MM.1S (cell line): ENCODE data around the gene TMEM175.

Experiments used
- DNase-seq: peaks from one replicate; pipeline ENCODE4 v3.0.0-alpha.2; 2015
- H2AFZ ChIP-seq: fragments of 300-600 bp; sonication (generic); 2 replicates; pipeline ENCODE4 v1.6.0; 2016; ENCODE audit warnings: antibody characterized with exemption, low read length
- H3F3A ChIP-seq: fragments of 300-600 bp; sonication (generic); 2 replicates; pipeline ENCODE4 v1.6.1; 2016; ENCODE audit warnings: mild to moderate bottlenecking, antibody characterized with exemption, low read length, moderate library complexity, mixed read lengths; ENCODE audit not compliant: insufficient read depth
- H3K27ac ChIP-seq: fragments of 300-600 bp; sonication (generic); 2 replicates; pipeline ENCODE4 v1.5.1; 2016; ENCODE audit warnings: mild to moderate bottlenecking, low read length
- H3K27me3 ChIP-seq: fragments of 300-600 bp; sonication (generic); replicated peaks from 2 replicates; pipeline ENCODE4 v1.6.0; 2016; ENCODE audit warnings: low read length; ENCODE audit not compliant: insufficient read depth
- H3K36me3 ChIP-seq: fragments of 300-600 bp; sonication (generic); replicated peaks from 2 replicates; pipeline ENCODE4 v1.6.1; 2016; ENCODE audit warnings: mild to moderate bottlenecking, low read length, mixed read lengths; ENCODE audit not compliant: insufficient read depth
- H3K4me1 ChIP-seq: fragments of 300-600 bp; sonication (generic); 2 replicates; pipeline ENCODE4 v1.6.1; 2016; ENCODE audit warnings: low read length, mixed read lengths
- H3K4me2 ChIP-seq: fragments of 300-600 bp; sonication (generic); 2 replicates; pipeline ENCODE4 v1.6.0; 2016; ENCODE audit warnings: low read depth, low read length
- H3K4me3 ChIP-seq: fragments of 300-600 bp; sonication (generic); 2 replicates; pipeline ENCODE4 v1.5.1; 2016; ENCODE audit warnings: low read length, mixed read lengths
- H3K79me2 ChIP-seq: fragments of 300-600 bp; sonication (generic); 2 replicates; pipeline ENCODE4 v1.6.1; 2016; ENCODE audit warnings: mixed run types, low read length, mixed read lengths
- H3K9ac ChIP-seq: fragments of 300-600 bp; sonication (generic); 2 replicates; pipeline ENCODE4 v1.6.1; 2016; ENCODE audit warnings: low read length, mixed read lengths
- H3K9me2 ChIP-seq: fragments of 300-600 bp; sonication (generic); replicated peaks from 2 replicates; pipeline ENCODE4 v1.6.1; 2016; ENCODE audit warnings: mild to moderate bottlenecking, low read length, mixed read lengths; ENCODE audit not compliant: insufficient read depth
- H3K9me3 ChIP-seq: fragments of 300-600 bp; sonication (generic); replicated peaks from 2 replicates; pipeline ENCODE4 v1.6.1; 2016; ENCODE audit warnings: mild to moderate bottlenecking, low read length, mixed read lengths; ENCODE audit not compliant: insufficient read depth
- H4K20me1 ChIP-seq: fragments of 300-600 bp; sonication (generic); 2 replicates; pipeline ENCODE4 v1.6.1; 2016; ENCODE audit warnings: mild to moderate bottlenecking, low read length, moderate library complexity, mixed read lengths; ENCODE audit not compliant: insufficient read depth
- EZH2 ChIP-seq: fragments of 300-600 bp; sonication (generic); optimal IDR thresholded peaks from 2 replicates; pipeline ENCODE3; 2017; ENCODE audit warnings: low read depth, mild to moderate bottlenecking, antibody characterized with exemption, low read length, mixed read lengths
- EZH2phosphoT487 ChIP-seq: fragments of 300-600 bp; sonication (generic); IDR thresholded peaks from 2 replicates; pipeline ENCODE4 v1.6.1; 2018; ENCODE audit warnings: antibody characterized with exemption, low read length
- TF ChIP-seq, protein P1 (sequence below): fragments of 300-600 bp; sonication (generic); IDR thresholded peaks from 2 replicates; pipeline ENCODE4 v1.5.1; 2016; ENCODE audit warnings: antibody characterized with exemption, low read length, mixed read lengths

Gene TMEM175

DNA sequence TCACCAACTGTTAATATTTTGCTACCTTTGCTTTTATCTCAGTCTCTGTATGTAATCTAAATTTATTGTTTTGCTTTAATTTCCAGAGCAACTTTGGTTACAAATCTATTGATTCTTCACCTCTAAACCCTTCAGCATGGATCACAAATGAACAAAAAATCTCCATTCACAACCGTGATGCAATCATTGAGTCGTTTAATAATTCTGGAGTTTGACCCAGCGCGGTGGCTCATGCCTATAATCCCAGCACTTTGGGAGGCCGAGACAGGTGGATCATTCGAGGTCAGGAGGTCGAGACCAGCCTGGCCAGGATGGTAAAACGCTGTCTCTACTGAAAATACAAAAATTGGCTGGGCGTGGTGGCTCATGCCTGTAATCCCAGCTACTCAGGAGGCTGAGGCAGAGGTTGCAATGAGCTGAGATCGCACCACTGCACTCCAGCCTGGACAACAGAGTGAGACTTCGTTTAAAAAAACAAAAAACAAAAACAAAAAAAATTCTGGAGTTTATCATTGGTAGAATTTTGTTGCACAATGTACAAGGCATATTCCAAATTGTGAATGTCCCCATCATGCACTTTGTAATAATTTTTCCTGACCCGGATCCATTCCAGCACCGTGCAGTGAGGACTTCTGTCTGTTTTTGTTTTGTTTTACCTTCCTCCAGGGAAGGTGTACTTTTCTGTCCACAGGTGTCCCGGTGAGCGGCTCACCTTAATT lies 52.2 kb downstream of the TMEM175 start:
- Histone ChIP-seq H3K27me3 (no peaks in the 10 kb centered on the region), H3K36me3 (no peaks in the 10 kb centered on the region), H3K79me2 (no peaks in the 10 kb centered on the region), H3K27ac (no peak overlapping the region), H3K4me1 (no peaks in the 10 kb centered on the region), H4K20me1 (no peaks in the 10 kb centered on the region), H3K4me3 (no peak overlapping the region), H3K9me2 (no peaks in the 10 kb centered on the region), H3F3A (no peaks in the 10 kb centered on the region), H3K9ac (no peak overlapping the region), H2AFZ (no peak overlapping the region), H3K4me2 (no peak overlapping the region), H3K9me3 (no peaks in the 10 kb centered on the region)
- no peak for DNase-seq
- TF ChIP-seq EZH2, result no peak
- TF ChIP-seq EZH2phosphoT487, result no peak
- TF ChIP-seq, protein P1, sequence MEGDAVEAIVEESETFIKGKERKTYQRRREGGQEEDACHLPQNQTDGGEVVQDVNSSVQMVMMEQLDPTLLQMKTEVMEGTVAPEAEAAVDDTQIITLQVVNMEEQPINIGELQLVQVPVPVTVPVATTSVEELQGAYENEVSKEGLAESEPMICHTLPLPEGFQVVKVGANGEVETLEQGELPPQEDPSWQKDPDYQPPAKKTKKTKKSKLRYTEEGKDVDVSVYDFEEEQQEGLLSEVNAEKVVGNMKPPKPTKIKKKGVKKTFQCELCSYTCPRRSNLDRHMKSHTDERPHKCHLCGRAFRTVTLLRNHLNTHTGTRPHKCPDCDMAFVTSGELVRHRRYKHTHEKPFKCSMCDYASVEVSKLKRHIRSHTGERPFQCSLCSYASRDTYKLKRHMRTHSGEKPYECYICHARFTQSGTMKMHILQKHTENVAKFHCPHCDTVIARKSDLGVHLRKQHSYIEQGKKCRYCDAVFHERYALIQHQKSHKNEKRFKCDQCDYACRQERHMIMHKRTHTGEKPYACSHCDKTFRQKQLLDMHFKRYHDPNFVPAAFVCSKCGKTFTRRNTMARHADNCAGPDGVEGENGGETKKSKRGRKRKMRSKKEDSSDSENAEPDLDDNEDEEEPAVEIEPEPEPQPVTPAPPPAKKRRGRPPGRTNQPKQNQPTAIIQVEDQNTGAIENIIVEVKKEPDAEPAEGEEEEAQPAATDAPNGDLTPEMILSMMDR, result no peak

DNA sequence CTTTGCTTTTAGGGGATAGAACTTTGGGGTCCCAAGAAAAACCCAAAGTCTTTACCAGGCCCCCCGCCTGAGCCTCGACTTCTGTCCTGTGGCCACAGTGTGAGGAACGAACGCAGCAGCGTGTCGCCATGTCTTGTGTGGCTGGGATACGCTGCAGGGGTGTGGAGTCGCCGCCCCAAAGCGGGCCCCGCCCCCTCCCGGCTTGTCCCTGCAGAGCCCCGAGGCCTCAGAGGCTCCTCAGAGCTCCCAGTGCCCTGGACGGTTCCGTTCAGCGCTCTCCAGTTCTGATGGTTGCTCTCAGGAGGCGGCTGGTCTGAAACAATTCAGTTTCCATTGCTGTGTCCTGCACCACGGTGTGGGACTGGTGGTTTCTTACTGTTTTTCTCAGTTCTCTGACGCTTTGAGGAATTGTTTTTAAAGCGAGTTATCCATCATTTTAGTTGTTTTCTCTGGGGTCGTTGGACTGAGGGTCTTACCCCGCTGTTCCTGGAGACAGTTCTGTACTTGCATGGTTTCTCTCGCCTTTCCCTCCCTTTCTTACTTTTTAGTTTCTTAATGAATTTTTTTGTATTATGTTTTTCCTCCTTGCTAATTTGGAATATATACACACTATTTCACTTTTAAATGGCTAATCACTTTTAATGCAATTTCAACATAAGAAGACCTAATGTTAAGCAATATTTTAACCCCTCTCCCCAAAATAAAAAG lies 53.0 kb downstream of the TMEM175 start:
- no peak overlapping the region for H2AFZ ChIP-seq
- no peak overlapping the region for H3K9ac ChIP-seq
- no peak overlapping the region for H3K4me3 ChIP-seq
- no peaks in the 10 kb centered on the region for H3K27me3 ChIP-seq
- TF ChIP-seq, protein P1, result no peak
- TF ChIP-seq EZH2, result no peak
- H3K4me2 ChIP-seq, result no peak overlapping the region
- no peak for DNase-seq
- H3K9me2 ChIP-seq, result no peaks in the 10 kb centered on the region
- no peaks in the 10 kb centered on the region for H3F3A ChIP-seq
- H3K27ac ChIP-seq, result no peak overlapping the region
- H3K9me3 ChIP-seq, result no peaks in the 10 kb centered on the region
- H3K4me1 ChIP-seq, result no peaks in the 10 kb centered on the region
- H3K36me3 ChIP-seq, result no peaks in the 10 kb centered on the region
- H3K79me2 ChIP-seq, result no peaks in the 10 kb centered on the region
- H4K20me1 ChIP-seq, result no peaks in the 10 kb centered on the region

DNA sequence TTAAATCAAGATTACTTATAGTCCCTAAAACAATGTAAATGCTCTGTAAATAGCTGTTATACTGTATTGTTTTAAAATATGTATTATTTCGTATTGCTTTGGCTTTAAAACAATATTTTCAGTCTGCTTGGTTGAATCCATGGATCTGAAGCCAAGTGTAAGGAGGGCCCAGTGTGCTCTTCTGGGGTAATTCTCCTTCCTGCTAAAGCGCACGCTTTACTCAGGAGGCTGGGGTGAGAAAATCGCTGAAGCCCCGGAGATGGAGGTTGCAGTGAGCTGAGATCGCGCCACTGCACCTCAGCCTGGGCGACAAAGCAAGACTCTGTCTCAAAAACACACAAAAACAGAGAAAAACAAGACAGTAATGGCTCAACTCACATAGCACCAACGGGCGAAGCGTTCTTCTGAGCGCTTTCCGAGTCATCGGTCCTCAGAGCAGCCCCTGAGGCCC lies 54.2 kb downstream of the TMEM175 start:
- Histone ChIP-seq H3K4me3 (no peak overlapping the region), H3K27me3 (no peaks in the 10 kb centered on the region), H3K9me2 (no peaks in the 10 kb centered on the region), H3F3A (no peaks in the 10 kb centered on the region), H3K27ac (no peak overlapping the region), H3K4me2 (no peak overlapping the region), H3K79me2 (no peaks in the 10 kb centered on the region), H3K36me3 (no peaks in the 10 kb centered on the region), H4K20me1 (no peaks in the 10 kb centered on the region), H3K9ac (no peak overlapping the region), H3K4me1 (no peaks in the 10 kb centered on the region), H2AFZ (no peak overlapping the region), H3K9me3 (no peaks in the 10 kb centered on the region)
- DNase-seq, result no peak
- TF ChIP-seq EZH2, result no peak
- TF ChIP-seq, protein P1, result no peak
- TF ChIP-seq EZH2phosphoT487, result no peak
